Measurements from ENCODE around the gene SEC24B. TPM values are rescaled to one million over a fixed set of nuclear protein-coding genes. Genes with fewer than 3 reads are reported as not detected.

Gene SEC24B
- total RNA-seq = 18.5 and 21.9 TPM in 2 replicates

DNA sequence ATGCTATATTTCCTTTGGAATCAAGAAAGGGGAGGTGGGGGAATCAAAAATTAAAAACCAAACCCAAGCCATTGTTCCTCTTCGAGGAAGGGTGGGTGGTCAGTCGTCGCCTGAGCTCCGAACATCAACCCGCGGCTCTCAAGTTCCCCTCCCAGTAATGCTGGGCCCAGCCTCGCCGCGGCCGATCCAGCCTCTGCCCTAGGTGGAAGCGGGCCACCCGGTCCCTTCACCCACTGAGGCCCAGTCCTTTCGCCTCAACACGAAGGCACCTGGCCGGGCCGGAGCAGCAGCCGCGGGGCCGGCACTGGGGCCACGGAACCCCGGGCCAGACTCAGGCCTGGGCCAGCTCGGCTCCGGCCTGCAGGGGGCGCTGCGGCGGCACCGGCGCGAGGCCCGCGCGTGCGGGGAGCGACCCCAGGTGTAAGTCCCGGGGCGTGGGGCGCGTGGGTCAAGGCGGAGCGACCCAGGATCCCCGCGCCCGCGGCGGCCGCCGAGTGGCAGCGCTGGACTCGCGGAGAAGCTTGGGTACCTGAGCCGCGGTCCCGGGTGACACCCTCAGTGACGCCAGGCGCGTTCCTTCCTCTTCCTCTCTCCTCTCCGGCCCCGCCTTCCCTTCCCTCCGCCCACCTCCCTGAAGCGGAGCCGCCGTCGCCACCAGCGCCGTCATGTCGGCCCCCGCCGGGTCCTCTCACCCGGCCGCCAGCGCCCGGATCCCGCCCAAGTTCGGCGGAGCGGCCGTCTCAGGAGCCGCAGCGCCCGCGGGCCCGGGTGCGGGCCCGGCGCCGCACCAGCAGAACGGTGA lies at the start of gene SEC24B:
TSS of gene SEC24B (plus strand) at position 611 of the 802 bp plus-strand sequence. CDS start at position 666, 55 bp downstream.

DNA sequence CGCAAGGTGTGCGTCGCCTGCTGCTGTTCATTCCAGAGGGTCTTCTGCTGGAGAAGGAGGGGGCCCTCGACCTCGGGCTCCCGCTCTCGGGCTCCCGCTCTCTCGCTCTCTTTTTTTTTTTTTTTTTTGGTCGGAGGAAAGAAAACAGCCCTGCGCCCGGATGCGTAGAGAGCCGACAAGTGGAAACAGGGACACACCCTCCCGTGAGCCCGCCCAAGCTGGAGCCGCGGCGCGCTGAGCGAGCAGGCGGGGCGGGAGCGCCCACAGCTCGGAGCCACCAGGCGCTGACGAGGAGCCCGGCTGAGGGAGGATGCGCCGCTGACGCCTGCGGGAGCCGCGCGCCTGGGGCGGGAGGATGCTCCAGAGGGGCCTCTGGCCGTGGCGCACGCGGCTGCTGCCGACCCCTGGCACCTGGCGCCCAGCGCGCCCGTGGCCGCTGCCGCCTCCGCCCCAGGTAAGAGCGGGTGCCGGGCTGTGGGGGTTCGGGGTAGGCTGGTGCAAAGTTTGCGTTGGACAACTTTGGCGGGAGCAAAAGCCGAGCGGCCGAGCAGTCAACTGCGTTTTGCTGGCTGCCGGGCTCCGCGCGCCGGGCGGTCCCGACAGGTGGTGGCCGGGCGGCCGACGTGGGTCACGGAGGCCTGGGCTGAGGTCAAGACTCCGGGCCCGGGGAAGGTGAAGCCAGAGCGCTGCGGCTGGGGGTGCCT lies 126.5 kb downstream of the SEC24B start, which contains the start of gene MCUB:
TSS of gene MCUB (plus strand) at position 264 of the 704 bp plus-strand sequence. CDS start at position 356, 92 bp downstream.

Small RNA genes lying within 50 kb of the gene (small RNA-seq; reads per million reads assigned to genes)
- gene MIR576 (2.4 reads per million, percentile 82 among the genes with 10 or more reads in this experiment), gene RN7SL55P (not detected)

Other genes starting within 250 kb of the SEC24B start
- gene COL25A1, start 131.2 kb upstream of the SEC24B start, total RNA-seq = 0.79 TPM in 1 of 2 replicates, not detected in the other
- gene MCUB, start 126.4 kb downstream of the SEC24B start, total RNA-seq = 4.7 and 12.6 TPM in 2 replicates